ENCODE results near the gene BNIPL. TPM values are rescaled to one million over a fixed set of nuclear protein-coding genes. Genes with fewer than 3 reads are reported as not detected.

BNIPL gene
- total and polyA plus RNA-seq, 2 of the 8 experiments (the other 6 are each of a cell fraction or from before 2014, with no cell fraction given): 2.4 to 3.3 TPM

DNA sequence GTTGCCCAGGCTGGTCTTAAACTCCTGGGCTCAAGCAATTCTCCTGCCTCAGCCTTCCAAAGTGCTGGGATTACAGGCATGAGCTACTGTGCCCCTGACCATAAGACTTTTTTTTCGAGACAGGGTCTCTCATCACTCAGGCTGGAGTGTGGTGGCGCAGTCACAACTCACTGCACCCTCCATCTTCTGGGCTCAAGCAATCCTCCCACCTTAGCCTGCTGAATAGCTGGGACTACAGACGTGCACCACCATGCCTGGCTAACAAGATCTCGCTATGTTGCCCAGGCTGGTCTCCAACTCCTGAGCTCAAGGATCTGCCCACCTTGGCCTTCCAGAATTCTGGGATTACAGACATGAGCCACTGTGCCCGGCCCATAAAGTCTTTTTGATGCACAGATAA, 13.1 kb downstream of the BNIPL start:
- TF ChIP-seq ZNF274 (IDR thresholded peaks at IDR 0.05; ENCODE audit: borderline replicate concordance, extremely low read depth, low read length) (no peak), TEAD4 (IDR thresholded peaks at IDR 0.05; ENCODE audit: low read depth, low read length) (no peak), KDM5A (IDR thresholded peaks at IDR 0.05; ENCODE audit: low read length) (no peak), EP300 (IDR thresholded peaks at IDR 0.05; ENCODE audit: borderline replicate concordance in 1 of 2, low read depth in 2 of 2, low read length in 2 of 2) (no peak), CBX5 (IDR thresholded peaks at IDR 0.05; ENCODE audit: low read depth, low read length) (no peak), CBX8 (IDR thresholded peaks at IDR 0.05; ENCODE audit: borderline replicate concordance, low read depth, low read length) (no peak)
- Histone ChIP-seq H3K79me1 (ENCODE audit: low read depth, low read length) (no peaks in the 10 kb centered on the region), H4K91ac (replicated peaks; ENCODE audit: insufficient read length, low read length) (no peak overlapping the region), H2BK15ac (ENCODE audit: low read length) (no peak overlapping the region), H2BK20ac (ENCODE audit: low read length) (no peak overlapping the region), H3K9ac (replicated peaks in 1 of 4; ENCODE audit: extremely low read depth in 1 of 4, low read depth in 3 of 4, low read length in 3 of 4) (no peak overlapping the region), H4K5ac (ENCODE audit: insufficient read length, low read depth, low read length) (no peak overlapping the region), H2AFZ (ENCODE audit: low read length) (no peak overlapping the region), H3K23ac (ENCODE audit: insufficient read length) (no peak overlapping the region), H2BK5ac (ENCODE audit: low read depth, low read length) (no peak overlapping the region), H4K8ac (ENCODE audit: extremely low read depth, insufficient read depth, low read length) (no peak overlapping the region), H3K27ac (ENCODE audit: low read depth, low read length) (no peak overlapping the region), H3K4me2 (ENCODE audit: insufficient read depth in 1 of 2, low read depth in 2 of 2, low read length in 2 of 2) (peak overlapping the region in 1 of 2 experiments; percentile 13; a peak in 1 of 4 replicates), H3K36me3 (ENCODE audit: control insufficient read depth in 2 of 4, insufficient read depth in 4 of 4, low read length in 3 of 4) (peaks cover 7 to 41% (median 22%) of the 10 kb centered on the region in 4 experiments), H3K9me3 (ENCODE audit: insufficient read depth in 2 of 2, low read depth in 1 of 2, low read length in 1 of 2) (no peaks in the 10 kb centered on the region), H3K4me1 (replicated peaks in 1 of 4; ENCODE audit: control insufficient read depth in 3 of 4, insufficient read depth in 4 of 4, low read length in 3 of 4) (peaks cover 0 to 7% (median 3%) of the 10 kb centered on the region in 4 experiments; a peak in 4 of 7 replicates), H3K4ac (replicated peaks; ENCODE audit: insufficient read length, low read depth, low read length) (no peak overlapping the region), H3K56ac (replicated peaks; ENCODE audit: insufficient read length, low read depth, low read length) (no peak overlapping the region), H3K14ac (ENCODE audit: insufficient read length) (no peak overlapping the region), H3K18ac (ENCODE audit: extremely low read depth, low read length) (no peak overlapping the region), H4K20me1 (replicated peaks in 1 of 2; ENCODE audit: control insufficient read depth in 1 of 2, insufficient read depth in 2 of 2, low read length in 2 of 2) (peaks cover 0 to 3% of the 10 kb centered on the region in 2 experiments), H3K23me2 (ENCODE audit: low read depth, low read length) (peaks cover 8% of the 10 kb centered on the region; the same call in 1 of the 2 replicates), H2BK120ac (replicated peaks; ENCODE audit: low read depth, low read length) (no peak overlapping the region), H3K27me3 (replicated peaks in 1 of 4; ENCODE audit: control insufficient read depth in 3 of 4, extremely low read depth in 1 of 4, insufficient read depth in 3 of 4, low read length in 3 of 4) (no peaks in the 10 kb centered on the region), H2BK12ac (ENCODE audit: low read depth, low read length) (no peak overlapping the region; the same call in 1 of the 2 replicates), H3K79me2 (ENCODE audit: control insufficient read depth in 1 of 2, insufficient read depth in 2 of 2, low read length in 2 of 2) (no peaks in the 10 kb centered on the region), H3K4me3 (ENCODE audit: extremely low read depth in 1 of 4, insufficient read depth in 2 of 4, low read depth in 3 of 4, low read length in 4 of 4) (no peak overlapping the region), H2AK5ac (ENCODE audit: low read depth, low read length) (no peak overlapping the region)
- CTCF ChIA-PET (ENCODE audit: partially characterized antibody): interaction anchor here (0.7 to 9.6 kb wide), 6 partner anchors 10 to 24 kb away, joined by 3 to 95 read pairs (median 6); partner anchors contain the start of genes BNIPL, CDC42SE1 and MLLT11
- no peak for DNase-seq (ENCODE audit: low read depth in 1 of 2, low spot score in 2 of 2)
- WGBS, 2 experiments (ENCODE audit: extremely low coverage in 1 of 2, insufficient coverage in 1 of 2, insufficient read length in 1 of 2, insufficient replicate concordance in 2 of 2, low coverage in 1 of 2, low lambda C conversion rate in 2 of 2, missing lambda C conversion rate in 1 of 2): 93% methylated on average over 5 of the region's 5 CpGs; no CpG with 5 or more reads in 1 of the 2 experiments
- POLR2A ChIA-PET (ENCODE audit: partially characterized antibody): interaction anchor here (0.5 to 7.7 kb wide), 10 partner anchors 9 to 699 kb away, joined by 3 to 107 read pairs (median 4); partner anchors contain the start of genes BNIPL, CDC42SE1 and MLLT11
- FAIRE-seq: no peak

All from H1 (cell line).